GF-D8 (cell line): ENCODE results near the gene CD4.

ENCODE experiments used
- DNase-seq: peaks from one replicate; lab custom pipeline; 2025; lab: John Stamatoyannopoulos, UW

The CD4 gene

GRCh38 chr12:6778217-6778573 lies 11.1 kb upstream of the CD4 start:
- DNase-seq, result no peak

- DNase-seq, result peak; percentile 64
Observed at GRCh38 chr12:6778574-6779550, 10.5 kb upstream of the CD4 start.

- no peak for DNase-seq
Observed at GRCh38 chr12:6779708-6780432, 9.5 kb upstream of the CD4 start.

GRCh38 chr12:6780573-6780972 lies 8.8 kb upstream of the CD4 start:
- no peak for DNase-seq

GRCh38 chr12:6782119-6782518 lies 7.2 kb upstream of the CD4 start:
- no peak for DNase-seq

GRCh38 chr12:6782850-6783566 lies 6.3 kb upstream of the CD4 start:
- DNase-seq, result no peak

GRCh38 chr12:6783828-6784227 lies 5.5 kb upstream of the CD4 start:
- no peak for DNase-seq

GRCh38 chr12:6784296-6784695 lies 5.0 kb upstream of the CD4 start:
- no peak for DNase-seq

GRCh38 chr12:6784761-6785160 lies 4.6 kb upstream of the CD4 start:
- DNase-seq, result no peak

- peak; percentile 27 for DNase-seq
Observed at GRCh38 chr12:6786416-6787094, 2.8 kb upstream of the CD4 start.

GRCh38 chr12:6787309-6787708 lies 2.0 kb upstream of the CD4 start:
- no peak for DNase-seq

- no peak for DNase-seq
Observed at GRCh38 chr12:6790496-6791150, 1.3 kb downstream of the CD4 start.

GRCh38 chr12:6791931-6792520 lies 2.7 kb downstream of the CD4 start:
- DNase-seq, result no peak

- peak; percentile 50 for DNase-seq
Observed at GRCh38 chr12:6792522-6793201, 3.3 kb downstream of the CD4 start.

- no peak for DNase-seq
Observed at GRCh38 chr12:6795088-6795487, 5.8 kb downstream of the CD4 start.

- no peak for DNase-seq
Observed at GRCh38 chr12:6796576-6796975, 7.2 kb downstream of the CD4 start.

- DNase-seq, result no peak
Observed at GRCh38 chr12:6799147-6799546, 9.8 kb downstream of the CD4 start.

- DNase-seq, result no peak
Observed at GRCh38 chr12:6807170-6807569, 17.8 kb downstream of the CD4 start.

- DNase-seq, result no peak
Observed at GRCh38 chr12:6809056-6809455, 19.7 kb downstream of the CD4 start.

GRCh38 chr12:6810758-6811157 lies 21.4 kb downstream of the CD4 start:
- no peak for DNase-seq

- no peak for DNase-seq
Observed at GRCh38 chr12:6813363-6813762, 24.0 kb downstream of the CD4 start.
